K562 (cell line): Measurements from ENCODE around the gene CDKN1C. TPM values are rescaled to one million over a fixed set of nuclear protein-coding genes. Genes with fewer than 3 reads are reported as not detected.

ENCODE experiments used
- ATAC-seq: fragments of 200-7000 bp; cut with Tn5 transposase; 3 replicates; pipeline ENCODE4 v1.9.1; 2020; ENCODE audit warnings: moderate library complexity
- BruUV-seq: library from RNA; stranded (reverse); fragments of 400-500 nt; replicated peaks from 2 replicates; lab custom pipeline; 2021; lab: Mats Ljungman, UMichigan
- CTCF ChIA-PET: fragments of 300-600 bp; formaldehyde crosslinking; extraction: SDS; loops from one replicate; lab custom pipeline; 2021; ENCODE audit warnings: low intra/inter-chr PET ratio; lab: Yijun Ruan, JAX
- POLR2A ChIA-PET: fragments of 300-600, 350-650 bp; sonication (Branson Sonifier 250); formaldehyde crosslinking; extraction: SDS; loops from one replicate; lab custom pipeline; 2021; ENCODE audit warnings: antibody characterized with exemption, inconsistent platforms; lab: Yijun Ruan, JAX
- DNase-seq, 4 experiments: peaks; one replicate each; pipeline versions ENCODE4 v3.0.0 to v3.0.0-alpha.2; 2011 to 2018; ENCODE audit warnings: low spot score in 3 of 4, mixed read lengths in 3 of 4; ENCODE audit errors: extremely low read depth in 1 of 4
- FAIRE-seq: peaks from 2 replicates; lab custom pipeline; 2011; peaks lifted over from hg19 to GRCh38; lab: Jason Lieb, UNC
- H2AFZ ChIP-seq: 2 replicates; pipeline ENCODE4 v1.6.0; 2011; ENCODE audit warnings: low read depth, low read length, control low read depth, inconsistent platforms
- H3K27ac ChIP-seq: fragments of 200-600 bp; 3 replicates; pipeline ENCODE4 v1.8.0; 2011; ENCODE audit warnings: low read depth, mild to moderate bottlenecking, control low read depth, inconsistent platforms, low read length, moderate library complexity, mixed read lengths; ENCODE audit errors: extremely low read depth
- H3K27me3 ChIP-seq, 2 experiments: fragments of 300-600 bp in 1 of 2; 2 replicates in 1 of 2; 3 replicates in 1 of 2; pipeline versions ENCODE4 v1.6.0 to v1.8.0; 2011; ENCODE audit warnings: inconsistent platforms in 2 of 2, low read length in 2 of 2, mild to moderate bottlenecking in 1 of 2, mixed read lengths in 1 of 2, moderate library complexity in 1 of 2; ENCODE audit not compliant: control insufficient read depth in 2 of 2, insufficient read depth in 2 of 2
- H3K36me3 ChIP-seq: fragments of 300-600 bp; 3 replicates; pipeline ENCODE4 v1.8.0; 2011; ENCODE audit warnings: mild to moderate bottlenecking, low read length, inconsistent platforms; ENCODE audit not compliant: control insufficient read depth, insufficient read depth
- H3K4me1 ChIP-seq, 2 experiments: fragments of 200-600 bp in 1 of 2; replicated peaks in 1 of 2; 2 replicates in 1 of 2; 3 replicates in 1 of 2; pipeline versions ENCODE4 v1.5.1 to v1.8.0; 2011; ENCODE audit warnings: inconsistent platforms in 2 of 2, low read length in 2 of 2, mild to moderate bottlenecking in 1 of 2, mixed read lengths in 1 of 2, moderate library complexity in 1 of 2; ENCODE audit not compliant: control insufficient read depth in 2 of 2, insufficient read depth in 2 of 2
- H3K4me2 ChIP-seq: 2 replicates; pipeline ENCODE4 v1.6.1; 2011; ENCODE audit warnings: low read length, control low read depth, inconsistent platforms, mixed read lengths; ENCODE audit not compliant: insufficient read depth
- H3K4me3 ChIP-seq: fragments of 200-600 bp; sonication (generic), shearing (Covaris generic); 2 replicates; pipeline ENCODE4 v1.5.1; 2016; ENCODE audit warnings: control low read depth, inconsistent platforms
- H3K79me2 ChIP-seq: fragments of 200-600 bp; 3 replicates; pipeline ENCODE4 v1.8.0; 2011; ENCODE audit warnings: low read length, inconsistent platforms; ENCODE audit not compliant: control insufficient read depth, insufficient read depth
- H3K9ac ChIP-seq, 2 experiments: 2 replicates each; pipeline versions ENCODE4 v1.6.0 to v1.6.1; 2011; ENCODE audit warnings: low read depth in 2 of 2, low read length in 2 of 2, control low read depth in 1 of 2, inconsistent platforms in 1 of 2, mild to moderate bottlenecking in 1 of 2, mixed read lengths in 1 of 2; ENCODE audit not compliant: insufficient read depth in 1 of 2
- H3K9me1 ChIP-seq: one replicate; pipeline ENCODE4 v1.6.0; 2011; ENCODE audit warnings: inconsistent platforms, mild to moderate bottlenecking, low read length, moderate library complexity; ENCODE audit not compliant: control insufficient read depth, insufficient read depth
- H3K9me3 ChIP-seq: replicated peaks from 2 replicates; pipeline ENCODE4 v1.5.1; 2011; ENCODE audit warnings: low read depth, low read length, inconsistent platforms; ENCODE audit not compliant: control insufficient read depth, insufficient read depth
- H4K20me1 ChIP-seq: replicated peaks from 2 replicates; pipeline ENCODE4 v1.6.1; 2011; ENCODE audit warnings: low read length, inconsistent platforms, mixed read lengths; ENCODE audit not compliant: control insufficient read depth, insufficient read depth
- CBFB ChIP-seq: sonication (generic); formaldehyde crosslinking; IDR thresholded peaks from 2 replicates; pipeline ENCODE4 v1.4.0; 2020; ENCODE audit warnings: mild to moderate bottlenecking, missing genetic modification reagents
- FOSL1 ChIP-seq: fragments of 200-800 bp; sonication (Bioruptor generic); conservative IDR thresholded peaks from 2 replicates; pipeline ENCODE4 v1.6.1; 2016; ENCODE audit warnings: missing genetic modification characterization, missing compliant biosample characterization
- JUND ChIP-seq, 2 experiments: IDR thresholded peaks; 2 replicates in 1 of 2; 3 replicates in 1 of 2; pipeline ENCODE4 v1.6.1; 2011; ENCODE audit warnings: borderline replicate concordance in 2 of 2, low read depth in 2 of 2, low read length in 2 of 2, improper control_type of control experiment in 1 of 2, missing biosample characterization in 1 of 2, missing genetic modification characterization in 1 of 2, missing genetic modification reagents in 1 of 2
- MYC ChIP-seq, 2 experiments: fragments of 250-450 bp in 1 of 2; sonication (Bioruptor Pico) in 1 of 2; IDR thresholded peaks; 2 replicates each; pipeline versions ENCODE4 v1.5.1 to v1.6.1; 2012 to 2021; ENCODE audit warnings: low read depth in 2 of 2, borderline replicate concordance in 1 of 2, improper control_type of control experiment in 1 of 2, low read length in 1 of 2, mild to moderate bottlenecking in 1 of 2, moderate library complexity in 1 of 2
- POLR2G ChIP-seq: fragments of 200-400 bp; formaldehyde crosslinking; IDR thresholded peaks from 2 replicates; pipeline ENCODE4 v1.6.1; 2017; ENCODE audit warnings: low read depth, mild to moderate bottlenecking, antibody characterized with exemption, low read length, moderate library complexity
- YY1 ChIP-seq, 3 experiments: IDR thresholded peaks; 2 replicates each; pipeline ENCODE4 v1.6.1; 2011; ENCODE audit warnings: low read length in 2 of 3, mild to moderate bottlenecking in 2 of 3, moderate library complexity in 2 of 3, borderline replicate concordance in 1 of 3, control low read depth in 1 of 3, low read depth in 1 of 3; ENCODE audit not compliant: insufficient read depth in 3 of 3, insufficient replicate concordance in 2 of 3, control insufficient read depth in 1 of 3, insufficient read length in 1 of 3; ENCODE audit errors: extremely low read depth in 1 of 3
- WGBS: fragments of 100-300 bp; shearing (Covaris generic); methylation state at CpG from one replicate; pipeline ENCODE4 v1.1.6; 2016; ENCODE audit warnings: low coverage, mixed read lengths; ENCODE audit not compliant: insufficient coverage; ENCODE audit errors: missing lambda C conversion rate; 5-methylcytosine and 5-hydroxymethylcytosine counted together
- in situ Hi-C: fragments of 300-500 bp; cut with MboI; formaldehyde crosslinking; loops from 4 replicates; pipeline ENCODE4 v1.15.0; 2018; ENCODE audit warnings: inconsistent platforms, mixed read lengths
- intact Hi-C: fragments of 100-400 bp; cut with micrococcal nuclease; formaldehyde crosslinking; loops from 2 replicates; pipeline ENCODE4 v1.14.2; 2022
- polyA plus RNA-seq, 8 experiments: library from polyadenylated mRNA; depleted of rRNA in 4 of 8; stranded (reverse) in 5 of 8; unstranded in 3 of 8; fragments of >200 nt; fragmentation: Nextera tagmentation in 2 of 8; fragmentation: Illumina TruSeq in 1 of 8; extraction: Ambion mirVana in 2 of 8; extraction: Trizol in 1 of 8; gene quantifications; 2 replicates each; pipeline versions ENCODE4 v1.2.1 to v1.2.3, GENCODE V29; 2011 to 2014; ENCODE audit warnings: inconsistent platforms in 1 of 8, missing spikeins in 1 of 8
- total RNA-seq, 7 experiments: library from RNA; depleted of rRNA in 6 of 7; stranded (reverse); fragments of >200 nt in 6 of 7; fragmentation: Illumina TruSeq in 2 of 7; extraction: Trizol in 2 of 7; gene quantifications; 2 replicates each; pipeline versions ENCODE4 v1.2.1 to v1.2.3, GENCODE V29; 2011 to 2021; ENCODE audit warnings: low replicate concordance in 1 of 7
- TF ChIP-seq, protein P1 (sequence below): sonication (generic); formaldehyde crosslinking; IDR thresholded peaks from 2 replicates; pipeline ENCODE4 v1.8.0; 2022; ENCODE audit warnings: mild to moderate bottlenecking, missing genetic modification reagents
- TF ChIP-seq, protein P2 (sequence below): sonication (generic); formaldehyde crosslinking; IDR thresholded peaks from 2 replicates; pipeline ENCODE4 v1.8.0; 2023; ENCODE audit warnings: mild to moderate bottlenecking, missing genetic modification reagents
- TF ChIP-seq, protein P3 (sequence below): IDR thresholded peaks from 2 replicates; pipeline ENCODE4 v1.6.1; 2011; ENCODE audit not compliant: insufficient read length; ENCODE audit errors: extremely low read depth
- TF ChIP-seq, protein P4 (sequence below): fragments of 450-650 bp; IDR thresholded peaks from 2 replicates; pipeline ENCODE4 v1.6.1; 2017; ENCODE audit warnings: mild to moderate bottlenecking, moderate library complexity
- TF ChIP-seq, protein P5 (sequence below): sonication (generic); formaldehyde crosslinking; IDR thresholded peaks from 2 replicates; pipeline ENCODE4 v1.8.0; 2022; ENCODE audit warnings: mild to moderate bottlenecking, low read depth, missing genetic modification reagents

CDKN1C gene
- total and polyA plus RNA-seq, 9 of the 15 experiments (the other 6 are each of a cell fraction or from before 2014, with no cell fraction given): 2.8 to 21.1 (median 9.3) TPM

DNA sequence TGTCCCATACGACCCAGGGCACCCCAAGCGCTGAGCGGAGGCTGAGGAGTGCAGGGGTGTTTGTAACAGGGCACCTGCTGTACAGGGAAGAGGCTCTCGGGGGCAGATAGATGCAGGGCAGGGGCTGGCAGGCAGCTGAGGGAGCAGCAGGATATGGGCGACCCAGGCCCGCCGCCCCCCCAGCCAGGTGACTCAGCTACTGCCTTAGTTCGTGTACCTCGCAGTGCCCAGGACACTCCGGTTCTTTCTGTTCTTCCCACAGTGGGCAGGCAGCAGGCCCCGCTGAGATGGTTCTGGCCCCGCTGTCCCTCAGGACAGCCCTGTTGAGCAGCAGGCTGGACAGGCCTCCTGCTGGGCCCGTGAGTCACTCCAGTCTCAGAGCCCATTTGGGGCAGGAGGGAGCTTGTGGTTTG is 27.4 kb upstream of the CDKN1C start:
- ChIA-PET CTCF (no interaction called here), POLR2A (interaction anchor here (0.6 to 1.1 kb wide), 4 partner anchors 10 to 742 kb away, joined by 3 to 5 read pairs (median 3); no protein-coding TSS in a partner anchor)
- H3K27ac ChIP-seq: no peak overlapping the region
- no peaks in the 10 kb centered on the region for H3K27me3 ChIP-seq
- DNase-seq (peak; percentile 35 to 52 (median 37)), FAIRE-seq (peak; percentile 52), ATAC-seq (peak; percentile 55)
- no peaks in the 10 kb centered on the region for H3K9me1 ChIP-seq
- H3K9ac ChIP-seq: peak overlapping the region in 1 of 2 experiments; percentile 24; a peak in 2 of 4 replicates
- TF ChIP-seq JUND (IDR thresholded peaks at IDR 0.05; ENCODE audit: borderline replicate concordance, low read depth, low read length) (peak; percentile 35; the same call in 1 of the 2 replicates), JUND (tag; IDR thresholded peaks at IDR 0.05; ENCODE audit: borderline replicate concordance, low read depth, low read length) (no peak; the same call in 2 of the 3 replicates), POLR2G (peak; percentile 27; the same call in 1 of the 2 replicates), CBFB (CRISPR knock-in tag) (peak; percentile 58; the same call in 1 of the 2 replicates), MYC (IDR thresholded peaks at IDR 0.05; ENCODE audit: low read depth, low read length) (no peak), MYC (CRISPR knock-in tag; IDR thresholded peaks at IDR 0.05; ENCODE audit: borderline replicate concordance, low read depth) (no peak), FOSL1 (tag) (0 out of 2 replicates have a peak, but pooled peaks have one; percentile 48), YY1 (IDR thresholded peaks at IDR 0.05; ENCODE audit: borderline replicate concordance in 1 of 3, control insufficient read depth in 1 of 3, extremely low read depth in 1 of 3, insufficient read depth in 3 of 3, insufficient read length in 1 of 3, insufficient replicate concordance in 2 of 3, low read depth in 1 of 3, low read length in 2 of 3) (no peak)
- TF ChIP-seq, protein P1, sequence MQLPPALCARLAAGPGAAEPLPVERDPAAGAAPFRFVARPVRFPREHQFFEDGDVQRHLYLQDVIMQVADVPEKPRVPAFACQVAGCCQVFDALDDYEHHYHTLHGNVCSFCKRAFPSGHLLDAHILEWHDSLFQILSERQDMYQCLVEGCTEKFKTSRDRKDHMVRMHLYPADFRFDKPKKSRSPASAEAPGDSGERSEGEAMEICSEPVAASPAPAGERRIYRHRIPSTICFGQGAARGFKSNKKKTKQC: 0 out of 2 replicates have a peak, but pooled peaks have one; percentile 16
- TF ChIP-seq, protein P2, sequence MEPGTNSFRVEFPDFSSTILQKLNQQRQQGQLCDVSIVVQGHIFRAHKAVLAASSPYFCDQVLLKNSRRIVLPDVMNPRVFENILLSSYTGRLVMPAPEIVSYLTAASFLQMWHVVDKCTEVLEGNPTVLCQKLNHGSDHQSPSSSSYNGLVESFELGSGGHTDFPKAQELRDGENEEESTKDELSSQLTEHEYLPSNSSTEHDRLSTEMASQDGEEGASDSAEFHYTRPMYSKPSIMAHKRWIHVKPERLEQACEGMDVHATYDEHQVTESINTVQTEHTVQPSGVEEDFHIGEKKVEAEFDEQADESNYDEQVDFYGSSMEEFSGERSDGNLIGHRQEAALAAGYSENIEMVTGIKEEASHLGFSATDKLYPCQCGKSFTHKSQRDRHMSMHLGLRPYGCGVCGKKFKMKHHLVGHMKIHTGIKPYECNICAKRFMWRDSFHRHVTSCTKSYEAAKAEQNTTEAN: 0 out of 2 replicates have a peak, but pooled peaks have one; percentile 47
- TF ChIP-seq, protein P3, sequence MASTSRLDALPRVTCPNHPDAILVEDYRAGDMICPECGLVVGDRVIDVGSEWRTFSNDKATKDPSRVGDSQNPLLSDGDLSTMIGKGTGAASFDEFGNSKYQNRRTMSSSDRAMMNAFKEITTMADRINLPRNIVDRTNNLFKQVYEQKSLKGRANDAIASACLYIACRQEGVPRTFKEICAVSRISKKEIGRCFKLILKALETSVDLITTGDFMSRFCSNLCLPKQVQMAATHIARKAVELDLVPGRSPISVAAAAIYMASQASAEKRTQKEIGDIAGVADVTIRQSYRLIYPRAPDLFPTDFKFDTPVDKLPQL: no peak
- TF ChIP-seq, protein P4, sequence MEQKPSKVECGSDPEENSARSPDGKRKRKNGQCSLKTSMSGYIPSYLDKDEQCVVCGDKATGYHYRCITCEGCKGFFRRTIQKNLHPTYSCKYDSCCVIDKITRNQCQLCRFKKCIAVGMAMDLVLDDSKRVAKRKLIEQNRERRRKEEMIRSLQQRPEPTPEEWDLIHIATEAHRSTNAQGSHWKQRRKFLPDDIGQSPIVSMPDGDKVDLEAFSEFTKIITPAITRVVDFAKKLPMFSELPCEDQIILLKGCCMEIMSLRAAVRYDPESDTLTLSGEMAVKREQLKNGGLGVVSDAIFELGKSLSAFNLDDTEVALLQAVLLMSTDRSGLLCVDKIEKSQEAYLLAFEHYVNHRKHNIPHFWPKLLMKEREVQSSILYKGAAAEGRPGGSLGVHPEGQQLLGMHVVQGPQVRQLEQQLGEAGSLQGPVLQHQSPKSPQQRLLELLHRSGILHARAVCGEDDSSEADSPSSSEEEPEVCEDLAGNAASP: no peak
- TF ChIP-seq, protein P5, sequence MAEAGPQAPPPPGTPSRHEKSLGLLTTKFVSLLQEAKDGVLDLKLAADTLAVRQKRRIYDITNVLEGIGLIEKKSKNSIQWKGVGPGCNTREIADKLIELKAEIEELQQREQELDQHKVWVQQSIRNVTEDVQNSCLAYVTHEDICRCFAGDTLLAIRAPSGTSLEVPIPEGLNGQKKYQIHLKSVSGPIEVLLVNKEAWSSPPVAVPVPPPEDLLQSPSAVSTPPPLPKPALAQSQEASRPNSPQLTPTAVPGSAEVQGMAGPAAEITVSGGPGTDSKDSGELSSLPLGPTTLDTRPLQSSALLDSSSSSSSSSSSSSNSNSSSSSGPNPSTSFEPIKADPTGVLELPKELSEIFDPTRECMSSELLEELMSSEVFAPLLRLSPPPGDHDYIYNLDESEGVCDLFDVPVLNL (CRISPR knock-in tag): no peak
- BruUV-seq: no TSS peak
- no peaks in the 10 kb centered on the region for H3K36me3 ChIP-seq
- H4K20me1 ChIP-seq: no peaks in the 10 kb centered on the region
- H3K9me3 ChIP-seq: no peaks in the 10 kb centered on the region
- H3K4me1 ChIP-seq: peaks cover 14 to 82% of the 10 kb centered on the region in 2 experiments; a peak in 4 of 5 replicates
- no peak overlapping the region for H2AFZ ChIP-seq
- 28% methylated on average over 12 of the region's 13 CpGs for WGBS
- intact Hi-C loops (no loop called here), in situ Hi-C loops (no loop called here)
- no peak overlapping the region for H3K4me2 ChIP-seq
- H3K4me3 ChIP-seq: no peak overlapping the region
- H3K79me2 ChIP-seq: no peaks in the 10 kb centered on the region
